ENCODE results near the gene FPR2.
"Not testable (repeated sequence)": the region's sequence is repeated elsewhere in the genome, so short reads cannot be mapped to it uniquely, and the experiment has no call there.

Gene FPR2

GRCh38 chr19:51760697-51761356 is at the start of gene FPR2:
Gene FPR2 (plus strand): TSS chr19:51761180. CDS start chr19:51768659, 7,479 bp downstream.
- DNase-seq, result no peak

- no peak for DNase-seq
These were observed 49.3 kb upstream of the FPR2 start for GRCh38 chr19:51711702-51712101.

- DNase-seq, result peak; percentile 50
These were observed 48.4 kb upstream of the FPR2 start for GRCh38 chr19:51712461-51713081.

- DNase-seq, result no peak
These were observed 47.4 kb upstream of the FPR2 start for GRCh38 chr19:51713319-51714285.

GRCh38 chr19:51714848-51715247 is 46.1 kb upstream of the FPR2 start:
- no peak for DNase-seq

GRCh38 chr19:51715850-51716249 is 45.1 kb upstream of the FPR2 start:
- DNase-seq, result no peak

GRCh38 chr19:51716925-51717324 is 44.1 kb upstream of the FPR2 start:
- DNase-seq, result no peak

GRCh38 chr19:51719251-51719988 is 41.6 kb upstream of the FPR2 start:
- no peak for DNase-seq

GRCh38 chr19:51721905-51722304 is 39.1 kb upstream of the FPR2 start:
- DNase-seq, result no peak

- no peak for DNase-seq
These were observed 38.5 kb upstream of the FPR2 start for GRCh38 chr19:51722492-51722891.

GRCh38 chr19:51724543-51724942 is 36.4 kb upstream of the FPR2 start:
- peak; percentile 23 for DNase-seq

GRCh38 chr19:51726049-51726448 is 34.9 kb upstream of the FPR2 start:
- peak; percentile 84 for DNase-seq

GRCh38 chr19:51727349-51727880 is 33.6 kb upstream of the FPR2 start:
- DNase-seq, result peak; percentile 40

- peak; percentile 54 for DNase-seq
These were observed 31.2 kb upstream of the FPR2 start for GRCh38 chr19:51729781-51730180.

- DNase-seq, result no peak
These were observed 27.0 kb upstream of the FPR2 start for GRCh38 chr19:51733742-51734522.

GRCh38 chr19:51735759-51736449 is 25.1 kb upstream of the FPR2 start:
- DNase-seq, result peak; percentile 84

GRCh38 chr19:51737389-51737788 is 23.6 kb upstream of the FPR2 start:
- DNase-seq, result no peak

- no peak for DNase-seq
These were observed 23.1 kb upstream of the FPR2 start for GRCh38 chr19:51737924-51738323.

GRCh38 chr19:51738523-51738922 is 22.5 kb upstream of the FPR2 start:
- not testable (repeated sequence) for DNase-seq

GRCh38 chr19:51739466-51740213 is 21.3 kb upstream of the FPR2 start:
- no peak for DNase-seq
